Activated CD8-positive, alpha-beta memory T cell treated with anti-CD3 and anti-CD28 coated beads for 24 hours (primary cell): ENCODE measurements around the gene IL3.

ENCODE experiments used
- DNase-seq: peaks from one replicate; pipeline ENCODE4 v3.0.0-alpha.2; 2020

The IL3 gene

GRCh38 chr5:132026516-132027008, 33.9 kb upstream of the IL3 start:
- DNase-seq: peak; percentile 66

GRCh38 chr5:132027027-132027426, 33.4 kb upstream of the IL3 start:
- DNase-seq: no peak

GRCh38 chr5:132029609-132030330, 30.7 kb upstream of the IL3 start:
- no peak for DNase-seq

GRCh38 chr5:132030610-132031009, 29.8 kb upstream of the IL3 start:
- DNase-seq: no peak

- DNase-seq: no peak
Observed at GRCh38 chr5:132032196-132032595, 28.3 kb upstream of the IL3 start.

- no peak for DNase-seq
Observed at GRCh38 chr5:132033122-132033521, 27.3 kb upstream of the IL3 start.

- DNase-seq: no peak
Observed at GRCh38 chr5:132037353-132037752, 23.1 kb upstream of the IL3 start.

- no peak for DNase-seq
Observed at GRCh38 chr5:132044207-132044606, 16.2 kb upstream of the IL3 start.

GRCh38 chr5:132046880-132047299, 13.6 kb upstream of the IL3 start:
- DNase-seq: peak; percentile 50

GRCh38 chr5:132049093-132049492, 11.4 kb upstream of the IL3 start:
- no peak for DNase-seq

GRCh38 chr5:132049559-132049958, 10.9 kb upstream of the IL3 start:
- no peak for DNase-seq

- peak; percentile 49 for DNase-seq
Observed at GRCh38 chr5:132050136-132050535, 10.3 kb upstream of the IL3 start.

- DNase-seq: peak; percentile 49
Observed at GRCh38 chr5:132050661-132051552, 9.5 kb upstream of the IL3 start.

GRCh38 chr5:132052520-132052919, 7.9 kb upstream of the IL3 start:
- DNase-seq: no peak

- DNase-seq: peak; percentile 55
Observed at GRCh38 chr5:132053483-132053882, 7.0 kb upstream of the IL3 start.

- peak; percentile 54 for DNase-seq
Observed at GRCh38 chr5:132054031-132054696, 6.3 kb upstream of the IL3 start.

- peak; percentile 54 for DNase-seq
Observed at GRCh38 chr5:132054697-132055440, 5.6 kb upstream of the IL3 start.

GRCh38 chr5:132055441-132055807, 5.0 kb upstream of the IL3 start:
- peak; percentile 55 for DNase-seq

GRCh38 chr5:132055808-132056609, 4.4 kb upstream of the IL3 start:
- DNase-seq: peak; percentile 63

GRCh38 chr5:132056610-132057497, 3.6 kb upstream of the IL3 start:
- peak; percentile 58 for DNase-seq
